CD4-positive, alpha-beta T cell treated with Interferon gamma for 1 hour (primary cell): ENCODE measurements around the gene CDCP1.

Experiments used
- DNase-seq: peaks from one replicate; pipeline ENCODE4 v3.0.0-alpha.2; 2020

Gene CDCP1

DNA sequence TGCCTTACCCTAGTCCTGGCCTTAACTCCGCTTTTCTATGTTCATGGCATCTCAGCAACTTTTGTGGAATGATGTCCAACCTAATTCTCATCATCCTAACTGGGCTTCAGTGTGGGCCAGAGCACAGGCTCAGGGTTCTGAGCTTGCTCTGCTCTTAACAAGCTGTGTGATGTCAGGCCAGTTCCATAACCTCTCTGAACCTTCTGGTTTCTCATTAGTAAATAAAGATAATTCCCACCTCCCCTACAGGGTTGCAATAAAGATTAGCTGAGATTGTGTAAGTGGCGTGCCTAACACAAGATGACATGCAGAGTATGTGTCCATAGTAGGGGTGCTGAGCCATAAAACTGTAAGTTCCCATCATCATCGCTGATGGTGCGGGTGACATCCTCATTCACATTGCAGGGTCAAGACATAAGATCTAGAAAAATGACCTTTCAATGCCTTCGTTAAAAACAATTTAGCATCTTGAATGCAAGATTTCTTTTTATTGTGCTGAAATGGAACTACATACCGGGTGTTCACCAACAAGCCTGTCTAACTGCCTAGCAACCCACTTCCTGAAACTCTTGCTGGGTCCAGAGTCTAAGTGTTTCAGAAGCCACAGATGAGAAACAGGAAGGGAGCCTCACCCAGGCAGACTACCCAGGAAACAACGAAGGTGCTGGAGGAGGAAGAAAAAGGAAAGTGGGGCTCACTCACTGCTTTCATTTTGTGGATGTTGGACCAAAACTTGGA is 36.2 kb downstream of the CDCP1 start:
- DNase-seq, result peak; percentile 48

DNA sequence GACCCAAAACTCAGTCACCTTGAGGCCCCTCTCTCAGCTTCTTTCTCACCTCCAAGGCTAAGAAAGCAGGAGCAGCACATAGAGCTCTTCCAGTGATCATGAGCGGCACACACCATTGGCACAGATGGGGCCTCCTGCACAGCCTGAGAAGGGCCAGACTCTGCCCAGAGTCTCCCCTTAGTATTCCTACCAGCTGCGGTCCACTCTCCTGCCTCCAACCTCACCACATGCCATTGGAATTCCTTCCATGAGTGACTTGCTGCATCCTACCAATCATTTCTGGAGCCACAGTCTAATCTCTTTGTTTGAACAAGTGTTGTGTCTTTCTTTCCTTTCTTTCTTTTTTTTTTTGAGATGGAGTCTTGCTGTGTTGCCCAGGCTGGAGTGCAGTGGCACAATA is 39.3 kb downstream of the CDCP1 start:
- no peak for DNase-seq

DNA sequence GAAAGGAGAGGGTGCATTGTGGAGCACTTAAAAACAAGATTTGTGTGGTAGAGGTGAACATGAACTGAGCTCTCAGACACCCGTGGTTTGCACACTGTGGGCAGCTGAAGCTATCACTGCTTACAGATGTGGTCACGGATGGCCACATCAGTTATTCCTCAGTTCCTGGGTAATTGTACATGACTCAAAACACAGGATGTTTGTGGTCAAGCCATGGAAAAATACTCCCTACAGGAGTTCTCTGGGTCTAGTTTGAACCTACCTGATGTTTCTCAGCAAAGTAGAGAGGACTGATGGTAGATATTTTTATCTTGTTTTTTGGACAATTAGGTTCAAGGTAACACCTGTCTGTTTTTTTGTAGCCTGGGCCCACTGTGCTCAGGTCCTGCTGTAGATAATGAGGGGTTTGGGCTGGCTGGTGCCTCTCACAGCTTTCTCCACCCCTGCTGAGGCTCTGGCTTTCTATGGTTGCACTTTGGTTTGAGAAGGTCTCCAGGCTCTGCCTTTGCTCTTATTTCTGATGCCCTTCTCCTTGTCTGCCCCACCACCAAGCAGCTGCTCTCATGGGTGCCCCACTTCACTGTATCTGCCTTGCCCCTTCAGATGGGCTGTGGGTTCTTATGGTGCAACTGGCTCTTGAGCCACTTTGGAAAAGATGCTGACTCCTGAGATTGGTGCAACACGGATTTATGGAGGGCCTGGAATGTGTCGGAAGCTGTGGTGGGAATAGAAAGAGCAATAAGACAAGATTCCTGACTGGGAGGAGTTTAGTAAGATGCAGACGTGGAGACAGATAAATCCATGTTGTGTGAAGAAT is 40.1 kb downstream of the CDCP1 start:
- DNase-seq, result peak; percentile 30

DNA sequence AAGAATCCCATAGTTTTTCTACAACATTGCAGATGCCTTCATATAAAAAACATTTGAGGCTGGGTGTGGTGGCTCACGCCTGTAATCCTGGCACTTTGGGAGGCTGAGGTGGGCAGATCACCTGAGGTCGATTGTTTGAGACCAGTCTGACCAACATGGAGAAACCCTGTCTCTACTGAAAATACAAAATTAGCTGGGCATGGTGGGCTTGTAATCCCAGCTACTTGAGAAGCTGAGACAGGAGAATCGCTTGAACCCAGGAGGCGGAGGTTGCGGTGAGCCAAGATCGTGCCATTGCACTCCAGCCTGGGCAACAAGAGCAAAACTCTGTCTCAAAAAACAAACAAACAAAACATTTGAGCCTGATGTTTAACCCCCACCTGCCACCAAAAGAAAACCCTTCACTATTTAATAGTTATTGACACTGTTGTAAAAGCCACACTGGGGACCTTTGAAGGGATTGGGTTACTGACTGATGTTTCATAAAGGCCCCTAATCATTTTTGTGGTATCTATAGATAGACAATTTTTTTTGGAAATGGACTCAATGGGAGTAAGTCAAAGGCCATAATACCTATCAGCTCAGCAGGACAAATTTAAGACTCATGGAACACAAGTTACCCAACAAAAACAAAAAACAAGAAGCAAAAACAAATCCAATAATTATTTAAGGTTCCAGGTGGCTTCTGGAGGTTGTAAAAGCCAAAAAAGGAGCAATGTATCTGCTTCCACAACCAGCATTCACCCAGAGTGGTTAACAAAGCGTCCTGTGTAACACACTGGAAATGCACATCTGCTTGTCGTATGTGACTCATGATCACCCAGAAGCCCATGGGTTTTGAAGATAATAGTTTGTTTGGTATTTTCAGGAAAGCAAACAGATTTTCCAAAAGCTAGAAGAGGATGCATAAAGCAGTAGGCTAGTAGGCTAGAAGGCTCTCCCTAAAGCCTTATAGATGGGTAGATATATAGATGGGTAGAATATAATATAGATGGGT is 41.2 kb downstream of the CDCP1 start:
- DNase-seq, result no peak

DNA sequence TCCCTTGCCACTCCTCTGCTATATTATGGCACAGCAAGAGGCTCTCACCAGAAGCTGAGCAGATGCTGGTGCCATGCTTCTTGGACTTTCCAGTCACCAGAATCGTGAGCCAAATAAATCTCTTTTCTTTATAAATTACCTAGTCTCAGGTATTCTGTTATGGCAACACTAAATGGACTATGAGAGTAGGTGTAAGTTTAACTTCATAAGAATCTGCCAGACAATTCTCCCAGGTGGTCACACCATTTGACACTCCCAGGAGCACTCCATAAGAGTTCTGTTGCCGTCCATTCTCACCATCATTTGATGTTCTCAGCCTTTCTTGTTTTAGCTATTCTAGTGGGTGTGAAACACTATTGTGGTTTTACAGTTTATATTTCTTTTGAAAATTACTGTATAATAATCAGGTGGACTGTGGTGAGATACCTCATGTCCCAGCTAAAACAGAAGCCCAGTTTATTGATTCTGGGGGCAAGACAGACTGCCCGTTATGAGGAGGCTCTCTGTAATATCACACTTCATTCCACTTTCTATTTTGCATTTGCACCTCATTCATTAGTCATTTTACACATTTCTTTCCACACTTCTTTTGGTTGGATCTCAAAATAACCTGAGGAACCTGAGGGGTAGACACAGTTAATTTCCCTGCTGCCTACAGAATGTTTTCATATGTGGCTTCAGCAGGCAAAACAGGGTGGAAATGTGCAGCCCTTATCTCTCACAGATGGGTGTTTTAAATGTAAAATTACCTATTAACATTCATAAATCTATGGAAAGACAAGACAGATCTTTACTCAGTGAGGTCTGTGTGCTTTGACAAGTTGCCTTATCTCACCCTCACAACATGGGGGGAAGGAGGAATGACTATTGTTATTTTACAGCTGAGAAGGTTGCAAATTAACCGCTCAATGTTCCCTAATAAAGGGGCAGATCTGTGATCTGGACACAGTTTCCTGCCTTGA is 42.1 kb downstream of the CDCP1 start:
- DNase-seq, result no peak

DNA sequence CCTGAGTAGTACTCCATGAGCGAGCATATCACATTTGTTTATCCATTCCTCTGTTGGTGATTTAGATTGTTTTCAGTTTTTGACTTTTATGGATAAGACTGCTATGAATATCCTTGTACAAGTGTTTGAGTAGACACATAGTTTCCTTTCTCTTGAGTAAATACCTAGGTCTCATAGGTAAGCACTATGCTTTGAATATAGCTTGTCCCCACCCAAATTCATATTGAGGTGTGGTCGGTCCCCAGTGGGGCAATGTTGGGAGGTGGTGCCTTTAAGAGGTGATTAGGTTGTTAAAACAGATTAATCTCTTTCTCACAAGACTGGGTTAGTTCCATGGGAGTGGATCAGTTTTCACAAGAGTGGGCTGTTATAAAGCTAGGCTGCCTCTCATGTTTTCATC is 42.8 kb downstream of the CDCP1 start:
- DNase-seq, result no peak

DNA sequence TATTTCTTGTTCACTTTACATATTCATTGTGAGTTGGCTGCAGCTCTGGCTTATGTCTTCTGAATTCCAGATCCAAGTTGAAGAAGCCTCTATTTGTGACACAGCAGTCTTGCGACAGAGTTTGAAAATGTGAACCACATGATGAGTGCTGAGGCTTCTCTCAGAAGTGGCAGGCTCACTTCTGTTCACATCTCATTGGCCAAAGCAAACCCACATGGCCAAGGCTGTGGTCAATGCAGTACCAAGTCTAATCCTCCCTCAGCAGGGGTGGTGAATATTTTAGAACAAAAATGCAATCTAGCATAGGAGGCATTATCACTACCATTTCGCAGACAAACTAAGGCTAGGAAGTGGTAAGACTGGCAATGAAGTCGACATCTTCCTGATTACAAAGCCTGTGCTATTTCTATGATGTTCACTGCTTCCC is 45.2 kb downstream of the CDCP1 start:
- peak; percentile 33 for DNase-seq

DNA sequence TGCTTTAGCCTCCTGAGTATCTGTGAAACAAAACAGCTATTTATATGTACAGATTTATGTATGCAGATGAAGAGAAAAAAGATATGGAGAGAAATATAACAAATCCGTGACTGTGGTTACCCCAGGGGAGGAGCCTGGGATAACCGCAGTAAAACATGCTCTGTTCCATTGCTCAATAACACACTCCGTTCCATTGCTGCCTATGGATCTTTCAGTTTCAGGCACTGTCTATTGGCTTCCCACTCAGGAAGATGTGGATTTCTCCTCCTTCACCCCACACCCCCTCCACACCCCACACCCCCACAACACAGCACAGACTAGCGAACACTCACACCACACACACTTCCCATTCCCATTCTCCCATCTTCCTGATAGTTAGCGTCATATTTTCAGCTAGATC is 47.9 kb downstream of the CDCP1 start:
- DNase-seq, result no peak

DNA sequence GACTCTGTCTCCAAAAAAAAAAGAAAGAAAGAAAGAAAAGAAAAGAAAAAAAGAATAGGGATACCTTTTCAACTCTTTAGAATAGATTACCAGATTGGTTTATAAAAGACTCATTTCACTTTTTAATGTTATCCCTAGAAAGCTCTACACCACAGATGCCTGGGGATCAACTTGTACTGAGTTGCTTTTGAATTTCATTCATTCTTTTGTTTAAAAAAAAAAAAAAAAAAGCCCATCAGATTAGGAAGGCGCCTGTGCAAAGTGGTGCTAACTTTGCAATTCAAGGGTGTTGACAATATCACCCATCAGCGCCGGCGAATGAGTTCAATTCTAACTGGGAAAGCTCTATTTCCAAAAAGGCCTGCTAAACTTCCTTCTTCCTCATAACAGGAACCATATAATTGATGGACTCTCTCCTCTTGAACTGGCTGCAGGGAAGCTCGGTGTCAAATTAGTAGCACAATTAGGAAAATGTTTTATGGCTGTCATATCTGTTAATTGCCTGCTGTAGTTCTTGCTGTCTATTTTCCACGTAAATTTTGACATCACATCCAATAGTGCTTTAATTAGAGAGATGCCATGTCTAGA is 48.8 kb downstream of the CDCP1 start:
- DNase-seq, result no peak

DNA sequence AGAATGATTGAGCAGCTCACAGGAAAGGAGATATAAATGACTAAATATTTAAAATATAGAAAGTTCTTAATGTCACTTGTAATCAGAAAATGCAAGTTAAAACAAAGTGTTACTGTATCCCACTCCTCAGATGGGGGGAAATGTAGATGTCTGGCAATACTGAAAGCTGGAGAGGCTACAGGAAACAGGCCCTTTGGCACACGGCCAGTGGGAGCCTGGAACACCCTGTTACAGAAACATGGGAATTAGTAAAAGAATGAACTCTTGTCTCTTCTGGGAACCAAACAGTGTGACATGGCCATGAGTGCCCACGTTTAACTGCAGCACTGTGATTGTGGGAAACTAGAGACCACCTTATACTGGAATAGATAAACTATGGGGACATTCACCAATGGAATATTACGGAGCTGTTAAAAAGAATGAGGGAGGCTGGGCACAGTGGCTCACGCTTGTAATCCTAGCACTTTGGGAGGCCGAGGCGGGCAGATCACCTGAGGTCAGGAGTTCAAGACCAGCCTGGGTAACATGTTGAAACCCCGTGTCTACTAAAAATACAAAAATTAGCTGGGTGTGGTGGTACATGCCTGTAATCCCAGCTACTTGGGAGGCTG is 50.2 kb downstream of the CDCP1 start:
- DNase-seq, result no peak

DNA sequence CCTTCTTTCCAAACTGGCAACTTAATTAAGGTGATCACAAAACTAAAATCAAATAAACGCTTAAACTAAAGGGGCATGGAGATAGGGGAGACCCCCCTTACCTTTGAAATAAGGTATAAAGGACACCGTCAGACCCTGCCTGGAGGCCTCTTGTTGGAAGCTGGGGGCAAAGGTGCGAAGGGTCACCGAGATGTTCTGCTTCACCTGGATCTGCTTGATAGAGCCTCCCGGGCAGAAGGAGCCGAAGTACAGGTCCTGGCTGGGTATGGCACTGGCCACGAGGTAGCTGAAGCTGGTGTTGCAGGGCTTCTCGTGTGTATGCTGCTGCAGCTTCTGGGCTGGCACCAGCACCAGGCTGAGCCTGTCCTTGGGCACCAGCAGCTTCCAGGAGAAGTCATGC is 53.0 kb downstream of the CDCP1 start:
- no peak for DNase-seq

DNA sequence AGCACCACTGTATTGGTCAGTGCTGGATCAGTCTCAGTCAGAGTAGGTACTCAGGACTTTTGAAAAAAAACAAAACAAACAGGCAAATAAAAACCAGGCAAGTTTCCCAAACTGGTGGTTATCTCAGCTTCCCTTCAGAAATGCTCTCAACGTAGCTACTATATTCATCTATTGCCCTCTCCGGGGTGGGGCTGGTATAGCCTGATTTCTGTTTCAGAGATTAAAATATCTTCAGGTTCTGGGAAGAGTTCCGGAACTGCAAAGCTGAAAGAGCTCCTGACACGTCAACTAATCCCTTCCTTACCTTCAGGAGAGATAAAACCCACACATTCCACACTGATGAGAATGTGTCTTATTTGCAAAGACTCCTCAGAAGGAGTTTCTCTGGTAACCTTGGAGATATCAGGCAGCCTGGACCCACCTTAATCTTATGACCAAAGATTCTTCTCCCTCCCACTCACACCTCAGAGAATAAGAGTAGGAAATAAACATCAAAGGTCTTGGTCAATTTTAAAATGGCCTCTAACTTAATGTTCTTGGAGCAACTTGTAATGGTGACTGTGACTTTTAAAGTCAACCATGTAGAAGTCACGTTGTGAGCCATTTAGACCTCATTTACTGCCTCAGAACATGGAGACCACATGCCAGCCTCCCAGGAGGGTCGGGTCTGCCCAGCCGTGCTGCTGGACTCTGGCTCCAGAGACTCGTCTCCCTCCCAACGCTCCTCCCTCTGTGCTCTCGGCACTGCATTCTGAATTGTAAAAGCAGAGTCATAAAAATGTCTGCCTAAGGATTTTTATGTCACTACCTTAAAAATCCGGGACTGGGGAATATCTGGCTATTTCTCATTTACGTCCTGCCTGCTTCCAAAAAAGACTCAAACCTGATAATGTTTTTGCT is 53.8 kb downstream of the CDCP1 start:
- no peak for DNase-seq

DNA sequence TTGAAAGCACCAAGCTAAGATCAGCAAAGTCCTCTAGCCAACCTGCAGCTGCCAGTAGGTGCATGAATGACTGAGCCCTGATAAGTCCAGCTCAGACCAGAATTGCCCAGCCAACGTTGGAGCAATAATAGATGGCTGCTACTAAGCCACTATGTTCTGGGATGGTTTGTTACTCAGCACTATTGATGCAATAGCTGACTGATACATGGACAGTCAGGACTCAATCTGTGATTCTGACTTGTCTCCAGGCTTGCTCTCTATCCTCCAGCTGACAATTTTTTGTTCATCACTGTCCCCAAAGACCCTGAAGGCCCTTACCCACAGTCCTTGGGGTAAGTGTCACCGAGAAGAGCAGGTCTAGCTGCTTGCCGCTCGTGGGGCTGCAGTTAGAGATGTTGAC is 55.3 kb downstream of the CDCP1 start:
- no peak for DNase-seq

DNA sequence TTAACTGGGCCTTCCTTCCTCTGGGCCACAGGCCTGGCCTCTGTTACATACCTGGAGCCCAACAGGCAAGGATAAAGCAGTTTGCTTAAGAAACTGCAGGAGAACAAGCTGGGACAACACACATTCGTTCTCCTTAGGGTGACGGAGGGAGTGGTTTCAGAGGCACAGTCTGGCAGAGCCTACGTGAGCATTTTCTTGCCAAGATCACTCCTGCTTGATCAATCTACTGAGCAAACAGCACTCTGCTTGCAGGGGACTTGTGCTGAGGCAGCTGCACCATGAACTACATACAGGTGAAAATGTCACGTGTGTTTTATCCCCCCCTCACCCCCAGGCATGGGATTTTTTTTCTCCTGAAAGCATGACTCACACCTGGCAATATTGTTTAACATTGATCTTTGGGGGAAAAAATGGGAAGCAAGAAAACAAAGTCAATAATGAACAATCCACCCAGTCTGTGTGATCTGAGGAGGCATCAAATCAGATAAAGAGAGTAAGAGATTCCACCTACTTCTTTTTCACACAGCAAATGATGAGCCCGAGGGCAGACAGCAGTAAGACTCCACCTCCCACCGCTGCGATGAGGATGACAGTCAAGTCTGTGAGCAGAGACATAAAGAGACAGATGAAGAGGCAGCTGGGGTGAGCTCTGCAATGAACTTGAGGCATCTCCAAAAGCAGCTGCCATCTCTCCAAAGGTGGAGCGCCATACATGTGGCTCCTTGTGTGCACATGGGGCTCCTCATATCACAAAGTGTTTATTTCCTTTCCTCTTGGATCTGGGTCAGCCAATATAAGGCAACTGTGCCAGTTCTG is 57.4 kb downstream of the CDCP1 start:
- DNase-seq, result no peak

DNA sequence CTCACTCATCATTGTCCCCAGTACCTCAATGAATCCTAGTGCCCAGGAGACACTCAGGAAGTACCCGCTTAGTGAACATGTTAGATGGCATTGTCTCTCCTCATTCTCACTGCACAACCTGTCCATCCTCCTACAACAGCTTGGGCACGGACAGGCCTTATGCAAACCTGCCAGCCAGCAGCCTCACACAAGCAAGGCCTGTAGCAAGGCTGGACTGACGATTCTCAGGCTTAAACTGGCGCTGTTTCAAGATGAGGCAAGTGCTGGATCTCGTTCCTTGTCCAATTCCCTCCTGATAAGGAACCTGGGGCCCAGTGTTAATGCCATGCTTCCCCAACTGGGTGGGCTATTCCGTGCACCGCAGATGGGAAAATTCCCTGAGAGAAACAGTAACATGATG is 59.0 kb downstream of the CDCP1 start:
- no peak for DNase-seq

DNA sequence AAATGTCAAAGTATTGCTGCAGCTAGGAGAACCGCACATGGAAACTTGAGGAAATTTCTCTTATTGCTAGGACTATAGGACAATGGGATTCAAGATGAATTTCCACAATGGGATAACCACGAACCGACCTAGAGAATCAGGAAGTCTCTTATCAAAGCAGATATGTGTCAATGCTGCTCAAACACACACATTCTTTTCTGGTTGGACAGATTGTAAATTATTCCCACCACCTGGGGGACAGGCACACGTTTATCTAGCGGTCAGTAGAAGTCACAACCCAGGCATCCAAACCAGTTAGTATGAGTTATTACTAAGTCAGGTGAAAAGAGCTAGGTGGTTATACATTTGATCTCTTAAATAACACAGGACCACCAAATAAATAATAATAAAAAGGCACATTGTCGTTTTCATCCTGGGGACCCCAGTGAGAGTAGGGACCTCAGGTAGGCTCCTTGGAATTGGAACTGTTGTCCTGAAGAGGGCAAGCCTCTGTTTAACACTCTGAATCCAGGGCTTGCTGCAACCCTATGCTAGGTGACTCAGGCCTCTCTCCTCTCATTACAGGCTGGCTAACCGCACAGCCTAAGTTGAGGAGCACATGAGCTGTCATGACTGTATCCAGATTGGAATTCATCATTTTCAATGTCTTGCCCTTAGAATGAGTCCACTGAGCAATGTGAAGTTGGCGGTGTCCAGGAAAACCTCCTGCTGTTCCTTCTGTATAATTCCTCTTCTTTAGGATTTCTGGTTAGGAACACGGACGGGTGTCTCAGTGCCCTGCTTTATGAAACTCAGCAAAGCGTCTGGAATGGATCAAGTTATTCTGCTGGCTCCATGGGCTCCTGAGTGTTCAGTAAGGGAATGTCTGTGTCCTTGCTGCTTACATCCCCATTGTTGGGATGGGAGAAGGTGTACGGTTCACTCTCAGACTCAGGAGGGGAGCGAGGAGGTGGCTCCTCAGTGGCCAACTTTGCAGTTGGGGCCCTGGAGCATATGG is 61.1 kb downstream of the CDCP1 start:
- DNase-seq, result no peak

DNA sequence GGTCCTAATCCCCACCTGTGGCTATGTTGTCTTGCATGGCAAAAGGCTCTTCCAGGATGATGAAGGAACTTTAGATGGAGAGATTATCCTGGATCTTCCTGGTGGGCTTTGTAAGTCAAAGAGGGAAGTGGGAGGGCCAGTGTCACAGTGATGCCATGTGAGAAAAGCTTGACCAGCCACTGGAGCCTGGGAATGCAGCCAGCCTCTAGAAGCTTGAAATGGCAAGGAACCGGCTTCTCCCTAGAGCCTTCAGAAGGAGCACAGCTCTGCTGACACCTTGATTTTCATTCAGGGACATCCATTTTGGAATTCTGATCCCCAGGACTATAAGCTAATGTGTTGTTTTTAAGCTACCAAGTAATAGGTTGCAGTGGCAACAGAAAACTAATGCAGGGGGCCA is 61.8 kb downstream of the CDCP1 start:
- no peak for DNase-seq

DNA sequence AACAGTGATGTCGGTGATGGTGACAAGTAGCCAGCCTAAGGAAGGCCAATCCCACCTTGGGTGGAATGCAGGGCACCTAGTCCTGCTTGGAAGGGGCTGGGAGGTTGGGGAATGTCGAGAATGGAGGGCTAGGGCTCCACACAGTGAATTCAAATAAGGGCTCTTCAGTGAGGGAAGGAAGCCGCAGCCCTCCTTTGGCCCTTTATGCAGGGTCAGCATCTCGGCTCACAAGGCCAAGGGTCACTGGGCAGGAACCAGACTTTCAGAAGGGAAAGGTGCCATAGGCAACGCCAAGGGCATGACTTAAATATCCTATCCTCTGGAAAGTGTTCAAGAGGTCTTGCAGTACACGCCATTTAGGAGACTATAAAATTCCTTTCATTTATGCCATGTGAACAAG is 63.2 kb downstream of the CDCP1 start:
- no peak for DNase-seq
